GM12875 (cell line): ENCODE measurements around the gene MXD4.

Experiments
- H3K4me3 ChIP-seq: one replicate; pipeline ENCODE4 v1.5.1; 2011; ENCODE audit warnings: low read depth, low read length, control low read depth
- TF ChIP-seq, protein P1 (sequence below): IDR thresholded peaks from 2 replicates; pipeline ENCODE4 v1.5.1; 2011; ENCODE audit warnings: low read depth, mild to moderate bottlenecking, control low read depth, inconsistent platforms, low read length, moderate library complexity, borderline replicate concordance; ENCODE audit not compliant: insufficient read depth

The MXD4 gene

DNA sequence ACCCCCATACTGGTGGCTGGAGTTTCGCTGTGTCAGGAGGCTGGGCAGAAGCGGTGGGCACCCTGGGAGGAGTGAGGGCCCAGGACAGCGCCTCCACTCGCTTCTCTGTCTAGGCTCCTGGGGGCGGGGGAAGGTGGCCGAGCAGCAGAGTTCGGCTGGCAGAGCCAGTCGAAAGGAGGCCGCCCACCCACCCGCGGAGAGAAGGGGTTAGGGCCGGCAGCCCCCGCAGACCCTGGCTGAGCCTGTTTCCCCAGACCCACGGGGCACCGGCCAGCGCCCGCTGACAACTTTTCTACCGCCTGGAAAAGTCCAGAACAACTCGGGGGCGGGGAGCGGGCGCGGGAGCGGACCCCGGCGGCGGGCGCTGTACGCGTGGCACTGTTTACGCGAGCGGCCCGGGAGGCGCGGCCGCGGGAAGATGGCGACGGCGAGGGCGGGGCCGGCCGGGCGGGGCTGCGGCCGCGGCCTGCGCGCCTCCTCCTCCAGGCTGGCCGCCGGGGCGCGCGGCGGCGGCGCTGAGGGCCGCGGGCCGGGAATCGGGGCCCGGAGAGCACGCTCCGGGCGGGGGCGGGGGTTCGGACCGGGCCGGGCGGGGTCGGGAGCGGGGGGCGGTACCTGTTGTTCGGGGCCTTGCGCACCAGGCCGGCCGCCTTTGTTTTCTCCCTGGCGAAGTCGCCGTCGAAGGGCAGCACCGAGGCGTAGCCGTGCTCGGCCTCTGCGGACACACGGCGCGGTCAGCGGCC is 628 bp downstream of the MXD4 start:
- TF ChIP-seq, protein P1, sequence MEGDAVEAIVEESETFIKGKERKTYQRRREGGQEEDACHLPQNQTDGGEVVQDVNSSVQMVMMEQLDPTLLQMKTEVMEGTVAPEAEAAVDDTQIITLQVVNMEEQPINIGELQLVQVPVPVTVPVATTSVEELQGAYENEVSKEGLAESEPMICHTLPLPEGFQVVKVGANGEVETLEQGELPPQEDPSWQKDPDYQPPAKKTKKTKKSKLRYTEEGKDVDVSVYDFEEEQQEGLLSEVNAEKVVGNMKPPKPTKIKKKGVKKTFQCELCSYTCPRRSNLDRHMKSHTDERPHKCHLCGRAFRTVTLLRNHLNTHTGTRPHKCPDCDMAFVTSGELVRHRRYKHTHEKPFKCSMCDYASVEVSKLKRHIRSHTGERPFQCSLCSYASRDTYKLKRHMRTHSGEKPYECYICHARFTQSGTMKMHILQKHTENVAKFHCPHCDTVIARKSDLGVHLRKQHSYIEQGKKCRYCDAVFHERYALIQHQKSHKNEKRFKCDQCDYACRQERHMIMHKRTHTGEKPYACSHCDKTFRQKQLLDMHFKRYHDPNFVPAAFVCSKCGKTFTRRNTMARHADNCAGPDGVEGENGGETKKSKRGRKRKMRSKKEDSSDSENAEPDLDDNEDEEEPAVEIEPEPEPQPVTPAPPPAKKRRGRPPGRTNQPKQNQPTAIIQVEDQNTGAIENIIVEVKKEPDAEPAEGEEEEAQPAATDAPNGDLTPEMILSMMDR, result no peak
- peak overlapping the region; percentile 82 for H3K4me3 ChIP-seq

DNA sequence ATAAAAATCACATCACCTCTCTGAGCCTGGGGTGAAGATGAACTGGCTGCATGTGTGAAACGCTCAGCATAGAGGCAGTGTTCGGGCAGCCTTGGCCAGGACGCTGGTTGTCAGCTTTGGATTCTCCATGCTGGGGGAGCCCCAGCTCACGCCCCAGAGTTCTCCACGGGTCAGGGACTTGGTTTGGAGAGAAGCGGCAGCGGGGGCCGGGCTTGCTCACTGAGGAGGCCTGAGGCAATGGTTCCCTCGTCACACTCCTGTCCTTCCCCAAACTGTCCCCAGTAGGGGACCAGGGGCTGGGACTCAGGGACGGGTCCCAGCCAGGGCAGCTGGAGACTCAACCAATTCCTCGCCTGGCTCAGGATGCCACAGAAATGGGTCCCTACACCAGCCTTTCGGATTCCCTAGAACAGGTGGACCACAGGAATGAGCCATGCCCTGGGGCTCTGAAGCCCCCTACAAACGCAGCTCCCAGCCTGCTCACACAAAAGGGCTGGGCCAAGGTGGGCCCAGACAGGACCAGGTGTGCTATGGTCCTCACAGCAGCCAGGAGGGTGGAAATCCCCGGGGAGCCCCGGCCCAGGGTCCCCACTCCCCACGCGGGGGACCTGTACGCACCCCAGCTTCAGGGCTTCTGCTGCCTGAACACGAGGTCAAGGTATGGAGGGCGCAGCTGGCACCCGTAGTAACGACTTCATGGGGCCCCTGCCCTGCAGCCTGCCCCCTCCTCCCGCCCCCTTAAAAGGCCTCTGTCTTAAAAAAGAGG is 1.4 kb downstream of the MXD4 start:
- peak overlapping the region; percentile 82 for H3K4me3 ChIP-seq
- TF ChIP-seq, protein P1, result no peak

DNA sequence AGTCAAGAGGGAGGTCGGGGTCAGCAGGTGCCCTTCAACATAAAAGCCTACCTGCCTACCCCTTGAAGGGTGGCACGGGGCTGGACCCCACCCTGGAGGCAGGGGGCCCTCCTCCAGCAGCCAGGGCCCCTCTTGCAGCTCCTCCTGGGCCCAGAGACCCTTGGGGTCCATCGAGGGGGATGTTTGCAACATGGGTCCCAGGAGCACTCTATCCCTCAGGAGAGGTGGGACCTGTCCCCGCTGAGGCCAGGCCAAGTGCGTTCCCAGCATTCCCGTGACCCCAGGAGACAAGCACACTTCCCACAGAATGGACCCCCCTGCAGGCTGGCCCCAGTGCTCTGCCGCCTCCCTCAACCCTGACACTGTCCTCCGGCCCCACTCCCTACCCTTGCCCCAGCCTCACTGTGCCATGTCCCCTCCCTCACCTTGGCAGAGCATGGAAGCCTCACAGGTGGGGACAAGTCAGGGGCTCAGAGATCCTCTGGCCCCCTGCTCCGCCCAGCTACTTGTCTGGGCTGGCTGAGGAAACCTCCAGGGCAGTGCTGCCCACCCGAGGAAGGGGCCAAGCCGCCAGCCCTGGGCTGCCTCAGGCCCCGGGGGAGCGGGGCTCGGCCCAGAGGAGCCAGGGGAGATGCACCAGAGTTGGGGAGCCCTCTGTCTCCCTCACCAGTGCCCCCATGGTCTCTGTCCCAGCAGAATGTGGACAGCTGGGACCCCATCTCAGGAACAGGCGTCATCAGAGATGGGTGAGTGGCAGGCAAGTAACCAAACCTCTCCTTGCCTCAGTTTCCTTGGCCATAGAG is 2.2 kb downstream of the MXD4 start:
- TF ChIP-seq, protein P1, result no peak
- no peak overlapping the region for H3K4me3 ChIP-seq

DNA sequence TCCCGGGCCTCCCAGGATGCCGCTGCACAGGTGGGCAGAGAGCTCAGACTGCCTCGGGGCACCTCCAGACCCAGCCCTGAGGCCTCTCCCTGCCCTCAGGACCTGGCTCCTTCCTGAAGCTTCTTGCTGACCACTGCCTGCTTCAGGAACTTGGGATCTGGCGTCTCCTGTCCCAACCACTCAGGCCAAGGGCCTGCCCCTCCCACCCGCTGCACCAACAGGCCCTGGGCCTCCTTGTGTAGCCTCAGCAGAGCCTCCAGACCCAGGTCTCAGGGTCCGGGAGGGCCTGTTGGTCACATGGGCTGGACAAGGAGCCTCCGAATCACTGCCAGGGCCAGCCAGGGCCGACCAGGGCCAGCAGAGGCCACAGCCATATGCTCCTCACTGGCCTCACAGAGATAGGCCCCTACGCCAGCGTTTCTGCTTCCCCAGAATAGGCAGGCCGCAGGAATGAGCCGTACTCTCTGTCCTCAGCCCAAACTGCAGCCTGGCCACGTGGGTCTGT is 2.8 kb downstream of the MXD4 start:
- no peak overlapping the region for H3K4me3 ChIP-seq
- TF ChIP-seq, protein P1, result no peak

DNA sequence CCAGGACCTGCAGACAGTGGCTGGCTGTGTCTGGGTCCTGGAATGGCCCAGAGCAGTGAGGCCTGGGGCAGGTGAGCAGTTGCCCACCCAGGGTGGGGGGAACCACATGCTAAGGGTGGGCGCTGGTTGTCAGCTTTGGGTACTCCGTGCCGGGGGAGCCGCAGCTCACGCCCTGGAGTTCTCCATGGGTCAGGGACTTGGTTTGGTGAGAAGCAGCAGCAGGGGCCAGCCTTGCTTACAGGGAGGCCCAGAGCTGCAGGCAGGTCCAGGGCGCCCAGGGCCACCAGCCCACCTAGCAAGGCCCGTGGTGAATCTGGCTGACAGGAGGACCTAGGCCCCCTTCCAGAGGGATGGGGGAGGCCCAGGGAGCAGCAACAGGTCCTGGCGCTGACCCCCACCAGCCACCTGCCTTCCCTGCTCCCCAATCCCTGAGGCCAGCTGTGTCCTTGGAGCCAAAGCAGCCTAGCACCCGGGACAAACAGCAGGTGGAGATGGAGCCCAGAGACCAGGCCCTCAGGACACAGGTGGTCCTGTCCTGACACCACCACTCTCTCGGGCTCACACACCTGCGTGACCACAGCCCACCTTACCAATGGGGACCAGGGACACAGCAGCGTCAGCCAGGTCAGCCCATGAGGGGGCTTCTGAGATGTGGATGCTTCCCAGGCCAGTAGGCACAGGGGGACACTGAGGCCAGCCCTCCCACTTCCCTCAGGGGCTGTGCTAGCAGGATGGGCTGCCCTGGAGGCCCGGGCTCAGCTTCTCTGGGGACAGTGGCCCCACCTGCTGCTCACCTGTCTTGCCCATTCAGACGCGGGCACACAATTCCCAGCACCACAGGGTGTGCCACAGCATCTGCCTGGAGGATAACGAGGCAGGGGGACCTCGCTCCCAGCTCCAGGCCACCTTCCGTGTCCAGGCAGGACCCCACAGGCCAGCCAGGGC is 3.5 kb downstream of the MXD4 start:
- no peak overlapping the region for H3K4me3 ChIP-seq
- TF ChIP-seq, protein P1, result no peak
